OCI-LY3 (cell line): ENCODE measurements around the gene SNUPN.

ENCODE experiments used
- H2AFZ ChIP-seq: fragments of 200-600, 300-600 bp; shearing (Covaris generic); 2 replicates; pipeline ENCODE4 v1.6.0; 2014; ENCODE audit warnings: antibody characterized with exemption, low read depth, low read length
- H3K27ac ChIP-seq: fragments of 200-600, 300-600 bp; sonication (generic); 2 replicates; pipeline ENCODE4 v1.5.1; 2014; ENCODE audit warnings: mild to moderate bottlenecking, low read length, moderate library complexity, mixed read lengths
- H3K27me3 ChIP-seq: fragments of 200-600, 300-600 bp; sonication (generic); 2 replicates; pipeline ENCODE4 v1.6.1; 2014; ENCODE audit warnings: low read depth, low read length, mixed read lengths
- H3K36me3 ChIP-seq: fragments of 200-600, 300-600 bp; sonication (generic); replicated peaks from 2 replicates; pipeline ENCODE3; 2014; ENCODE audit warnings: low read depth, low read length, mixed read lengths
- H3K4me1 ChIP-seq: fragments of 300-600, 200-600 bp; sonication (generic); 2 replicates; pipeline ENCODE4 v1.6.1; 2014; ENCODE audit warnings: low read length, mixed read lengths
- H3K4me2 ChIP-seq: fragments of 200-600, 300-600 bp; sonication (generic); 2 replicates; pipeline ENCODE4 v1.6.1; 2014; ENCODE audit warnings: low read length, mixed read lengths
- H3K4me3 ChIP-seq: fragments of 300-600, 200-600 bp; sonication (generic); 2 replicates; pipeline ENCODE4 v1.5.1; 2014; ENCODE audit warnings: antibody characterized with exemption, mild to moderate bottlenecking, low read length, moderate library complexity
- H3K79me2 ChIP-seq: fragments of 300-600, 200-600 bp; shearing (Covaris generic); 2 replicates; pipeline ENCODE4 v1.6.1; 2014; ENCODE audit warnings: mild to moderate bottlenecking, low read length, mixed read lengths
- H3K9ac ChIP-seq: fragments of 300-600, 200-600 bp; shearing (Covaris generic); 2 replicates; pipeline ENCODE4 v1.6.0; 2014; ENCODE audit warnings: mild to moderate bottlenecking, low read length, moderate library complexity
- H3K9me3 ChIP-seq: fragments of 200-600, 300-600 bp; shearing (Covaris generic); 2 replicates; pipeline ENCODE4 v1.6.1; 2014; ENCODE audit warnings: low read length, mixed read lengths; ENCODE audit not compliant: insufficient read depth
- H4K20me1 ChIP-seq: fragments of 200-600, 300-600 bp; sonication (generic); 2 replicates; pipeline ENCODE4 v1.6.1; 2016; ENCODE audit warnings: low read length, mixed read lengths; ENCODE audit not compliant: insufficient read depth
- CTCF ChIP-seq: fragments of 200-600, 300-600 bp; sonication (generic); IDR thresholded peaks from 2 replicates; pipeline ENCODE4 v1.5.1; 2014; ENCODE audit warnings: antibody characterized with exemption, low read length, low read depth
- EZH2phosphoT487 ChIP-seq: fragments of 200-600 bp; shearing (Covaris generic); IDR thresholded peaks from 2 replicates; pipeline ENCODE4 v1.6.1; 2018; ENCODE audit warnings: antibody characterized with exemption, mixed run types, low read depth

Gene SNUPN

GRCh38 chr15:75672646-75673425 lies 47.3 kb upstream of the SNUPN start:
- no peaks in the 10 kb centered on the region for H3K79me2 ChIP-seq
- H3K27me3 ChIP-seq: no peaks in the 10 kb centered on the region
- H3K27ac ChIP-seq: no peak overlapping the region
- H4K20me1 ChIP-seq: no peaks in the 10 kb centered on the region
- H3K9ac ChIP-seq: no peak overlapping the region
- H3K4me2 ChIP-seq: no peak overlapping the region
- H3K36me3 ChIP-seq: no peaks in the 10 kb centered on the region
- no peak overlapping the region for H3K4me3 ChIP-seq
- H2AFZ ChIP-seq: no peak overlapping the region
- no peaks in the 10 kb centered on the region for H3K4me1 ChIP-seq
- TF ChIP-seq CTCF: no peak
- no peaks in the 10 kb centered on the region for H3K9me3 ChIP-seq

GRCh38 chr15:75671730-75672602 lies 46.4 kb upstream of the SNUPN start:
- H3K4me3 ChIP-seq: no peak overlapping the region
- H3K4me2 ChIP-seq: no peak overlapping the region
- H3K4me1 ChIP-seq: no peaks in the 10 kb centered on the region
- H3K36me3 ChIP-seq: no peaks in the 10 kb centered on the region
- H3K27ac ChIP-seq: no peak overlapping the region
- H3K9ac ChIP-seq: no peak overlapping the region
- H3K27me3 ChIP-seq: no peaks in the 10 kb centered on the region
- no peaks in the 10 kb centered on the region for H3K9me3 ChIP-seq
- no peaks in the 10 kb centered on the region for H3K79me2 ChIP-seq
- no peak for TF ChIP-seq CTCF
- no peak for TF ChIP-seq EZH2phosphoT487
- no peak overlapping the region for H2AFZ ChIP-seq
- no peaks in the 10 kb centered on the region for H4K20me1 ChIP-seq

GRCh38 chr15:75669879-75670212 lies 44.3 kb upstream of the SNUPN start:
- H3K9ac ChIP-seq: no peak overlapping the region
- H3K4me2 ChIP-seq: no peak overlapping the region
- H4K20me1 ChIP-seq: no peaks in the 10 kb centered on the region
- no peak overlapping the region for H3K4me3 ChIP-seq
- H3K9me3 ChIP-seq: no peaks in the 10 kb centered on the region
- no peaks in the 10 kb centered on the region for H3K4me1 ChIP-seq
- TF ChIP-seq EZH2phosphoT487: no peak
- TF ChIP-seq CTCF: no peak
- H3K36me3 ChIP-seq: no peaks in the 10 kb centered on the region
- H2AFZ ChIP-seq: no peak overlapping the region
- H3K27me3 ChIP-seq: 0 out of 2 replicates have a peak, but pooled peaks cover 2% of the 10 kb centered on the region
- H3K79me2 ChIP-seq: no peaks in the 10 kb centered on the region
- no peak overlapping the region for H3K27ac ChIP-seq

GRCh38 chr15:75669191-75669878 lies 43.8 kb upstream of the SNUPN start:
- H3K36me3 ChIP-seq: no peaks in the 10 kb centered on the region
- no peak for TF ChIP-seq CTCF
- TF ChIP-seq EZH2phosphoT487: no peak
- no peak overlapping the region for H3K27ac ChIP-seq
- 0 out of 2 replicates have a peak, but pooled peaks cover 2% of the 10 kb centered on the region for H3K27me3 ChIP-seq
- no peak overlapping the region for H2AFZ ChIP-seq
- no peak overlapping the region for H3K4me2 ChIP-seq
- H3K9me3 ChIP-seq: no peaks in the 10 kb centered on the region
- no peaks in the 10 kb centered on the region for H3K4me1 ChIP-seq
- no peak overlapping the region for H3K4me3 ChIP-seq
- no peaks in the 10 kb centered on the region for H3K79me2 ChIP-seq
- no peaks in the 10 kb centered on the region for H4K20me1 ChIP-seq
- H3K9ac ChIP-seq: no peak overlapping the region
